Activated CD4-positive, alpha-beta T cell treated with anti-CD3 and anti-CD28 coated beads, Interleukin-2, amount 50 U/mL, for 16 hours (primary cell): ENCODE measurements around the gene PCP4L1.
"Not testable (repeated sequence)": the region's sequence is repeated elsewhere in the genome, so short reads cannot be mapped to it uniquely, and the experiment has no call there.

Experiments
- DNase-seq: peaks from one replicate; pipeline ENCODE4 v3.0.0-alpha.2; 2020

The PCP4L1 gene

DNA sequence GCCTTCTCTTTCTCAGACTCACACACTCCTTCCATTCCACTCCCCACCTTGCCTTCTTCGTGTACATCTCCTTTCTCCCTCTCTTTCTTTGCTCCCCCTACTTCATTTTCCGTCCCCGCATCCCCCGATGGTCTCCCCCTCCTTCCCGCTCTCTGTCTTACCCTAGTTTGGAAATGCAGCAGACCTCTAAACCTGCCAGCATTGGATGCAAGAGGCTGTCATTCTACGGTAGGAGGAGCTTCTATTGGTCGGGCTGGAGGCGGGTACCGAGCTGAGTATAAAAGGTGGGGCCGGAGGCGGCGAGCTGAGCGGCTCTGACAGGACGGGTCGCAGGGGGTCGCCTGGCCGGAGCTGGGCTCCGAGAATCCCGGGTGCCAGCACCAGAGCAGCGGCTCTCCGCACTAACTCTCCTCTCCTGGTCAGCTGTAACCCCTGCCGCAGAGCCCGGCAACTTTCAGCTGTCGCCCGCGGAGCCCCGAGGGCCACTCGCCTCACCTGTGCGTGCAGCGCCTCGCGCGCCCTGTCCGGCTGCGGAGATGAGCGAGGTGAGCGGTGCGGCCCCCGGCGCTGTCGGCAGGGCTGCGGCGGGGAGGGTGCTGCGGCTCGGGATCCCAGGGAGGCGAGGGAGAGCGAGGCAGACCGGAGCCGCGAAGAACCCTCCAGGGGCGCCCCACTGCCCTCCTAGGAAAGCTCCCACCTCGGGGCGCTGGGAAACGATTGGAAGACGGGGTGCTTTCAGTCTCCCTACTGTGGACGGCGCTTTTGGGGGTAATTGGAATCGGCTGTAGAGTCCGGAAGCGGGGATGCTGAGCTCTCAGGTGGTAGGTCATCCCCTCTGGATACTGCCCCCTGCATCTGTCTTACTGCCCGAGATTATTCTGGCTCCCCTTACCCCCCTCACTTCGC, at the start of gene PCP4L1:
Gene PCP4L1 (plus strand): TSS at position 307 of the 906 bp plus-strand sequence. CDS start 230 bp downstream, at position 537.
- DNase-seq, result peak; percentile 32

DNA sequence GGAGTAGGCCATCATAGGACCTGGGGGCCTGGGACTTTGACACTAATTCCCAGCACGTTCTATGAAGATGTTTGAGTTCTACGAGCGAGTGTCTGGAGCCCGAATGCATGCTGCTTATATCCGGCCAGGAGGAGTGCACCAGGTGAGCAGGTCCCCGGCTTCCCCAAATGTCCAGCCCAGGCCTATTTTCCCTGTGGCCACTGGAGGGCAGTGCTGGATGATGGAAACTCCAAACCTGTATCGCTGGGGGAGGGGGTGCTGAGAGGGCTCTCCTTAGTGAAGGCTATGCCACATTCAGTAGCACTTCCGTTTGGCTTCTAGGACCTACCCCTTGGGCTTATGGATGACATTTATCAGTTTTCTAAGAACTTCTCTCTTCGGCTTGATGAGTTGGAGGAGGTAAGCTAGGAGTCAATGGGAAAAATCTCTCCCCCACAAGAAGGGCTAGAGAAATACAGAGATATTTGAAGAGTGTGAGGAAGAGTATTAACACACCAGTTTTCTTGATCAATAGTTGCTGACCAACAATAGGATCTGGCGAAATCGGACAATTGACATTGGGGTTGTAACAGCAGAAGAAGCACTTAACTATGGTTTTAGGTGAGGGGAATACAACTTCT, 48.6 kb upstream of the PCP4L1 start:
- DNase-seq, result peak; percentile 74

DNA sequence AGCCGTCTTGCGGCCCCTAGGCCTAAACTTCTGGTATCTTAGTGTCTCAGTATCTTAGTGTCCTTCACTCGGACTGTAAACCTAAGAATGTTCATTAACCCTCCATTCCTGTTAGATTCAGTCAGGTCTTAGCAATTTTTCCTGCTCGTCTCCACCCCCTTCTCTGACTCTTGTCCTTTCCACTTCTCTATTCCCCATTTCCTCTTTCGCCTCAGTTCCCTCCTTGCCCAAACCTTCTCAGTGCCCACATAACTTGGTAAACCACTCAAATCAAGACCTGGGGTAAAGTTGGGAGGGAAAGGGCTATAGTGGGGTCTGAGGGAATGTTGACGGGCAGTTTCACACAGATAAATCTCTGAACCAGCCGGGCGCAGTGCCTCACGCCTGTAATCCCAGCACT, 44.2 kb upstream of the PCP4L1 start:
- no peak for DNase-seq

DNA sequence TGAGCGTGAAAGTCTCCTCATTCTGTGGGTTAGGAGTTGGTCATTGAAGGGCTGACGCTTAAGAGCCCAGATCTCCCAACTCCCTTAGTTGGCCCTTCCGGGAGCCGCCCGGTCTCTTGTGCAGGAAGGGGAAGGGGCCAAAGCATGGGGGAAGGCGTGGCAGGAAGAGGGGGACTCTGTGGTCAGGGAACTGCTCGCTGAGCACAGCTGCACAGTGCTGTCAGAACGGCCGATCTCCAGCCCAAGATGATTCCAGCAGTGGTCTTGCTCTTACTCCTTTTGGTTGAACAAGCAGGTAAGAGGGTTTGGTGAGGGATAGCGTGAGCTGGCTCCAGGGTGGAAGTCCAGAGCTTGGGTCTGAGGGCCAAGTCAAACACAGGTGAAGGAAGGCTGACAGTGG, 43.5 kb upstream of the PCP4L1 start, which contains the start of gene FCER1G:
Gene FCER1G (plus strand): TSS at position 220 of the 400 bp plus-strand sequence. CDS start 27 bp downstream, at position 247.
- DNase-seq, result no peak

DNA sequence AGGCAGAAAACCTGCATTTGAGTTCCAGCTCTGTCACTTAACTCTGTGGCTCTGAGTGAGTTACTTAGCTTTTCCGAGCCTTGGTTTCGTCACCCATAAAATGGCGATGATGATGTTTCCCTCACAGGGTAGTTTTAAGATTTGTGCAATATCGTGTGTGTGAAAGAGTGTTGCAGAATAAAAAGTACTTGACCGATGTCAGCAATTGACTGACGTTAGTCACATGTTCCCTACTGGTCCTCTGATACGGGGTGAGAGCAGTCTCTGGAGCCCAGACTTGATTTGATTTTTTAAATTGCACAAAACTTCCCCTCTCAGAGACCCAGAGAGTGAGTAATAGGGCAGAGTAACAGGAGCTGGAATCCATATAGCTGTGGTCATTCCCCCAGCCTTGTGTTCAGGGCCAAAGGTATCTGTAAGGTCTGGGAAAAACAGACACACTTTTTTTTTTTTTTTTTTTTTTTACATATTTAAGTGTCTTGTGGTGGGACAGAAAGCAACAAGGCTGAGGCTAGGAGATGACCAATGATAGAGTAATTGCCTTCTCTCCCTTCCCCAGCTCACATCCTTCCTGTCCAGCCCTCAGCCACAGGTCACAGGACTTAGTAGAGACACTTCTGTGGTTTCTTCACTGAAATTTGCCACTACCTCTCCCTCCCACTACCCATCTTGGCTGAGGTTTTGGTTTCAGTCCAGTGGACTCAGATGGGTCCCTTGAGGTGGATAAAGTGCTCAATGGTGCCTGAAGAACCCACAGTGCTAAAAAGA, 41.4 kb upstream of the PCP4L1 start:
- no peak for DNase-seq

DNA sequence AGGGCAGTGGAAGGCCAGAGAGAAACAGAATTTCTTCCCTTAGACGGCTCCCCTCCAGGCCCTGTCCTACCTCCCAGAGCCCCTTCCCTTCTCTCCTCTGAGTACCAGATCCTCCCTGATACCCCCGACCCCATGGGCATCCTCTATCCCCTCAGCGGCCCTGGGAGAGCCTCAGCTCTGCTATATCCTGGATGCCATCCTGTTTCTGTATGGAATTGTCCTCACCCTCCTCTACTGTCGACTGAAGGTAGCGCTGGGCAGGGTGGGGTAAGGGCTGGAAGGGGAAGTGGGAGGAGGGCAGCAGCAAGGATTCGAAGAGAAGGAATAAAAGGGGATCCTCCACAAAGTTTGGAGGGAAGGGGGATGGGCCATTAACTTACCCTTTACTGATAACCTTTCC, 40.7 kb upstream of the PCP4L1 start:
- DNase-seq, result no peak

DNA sequence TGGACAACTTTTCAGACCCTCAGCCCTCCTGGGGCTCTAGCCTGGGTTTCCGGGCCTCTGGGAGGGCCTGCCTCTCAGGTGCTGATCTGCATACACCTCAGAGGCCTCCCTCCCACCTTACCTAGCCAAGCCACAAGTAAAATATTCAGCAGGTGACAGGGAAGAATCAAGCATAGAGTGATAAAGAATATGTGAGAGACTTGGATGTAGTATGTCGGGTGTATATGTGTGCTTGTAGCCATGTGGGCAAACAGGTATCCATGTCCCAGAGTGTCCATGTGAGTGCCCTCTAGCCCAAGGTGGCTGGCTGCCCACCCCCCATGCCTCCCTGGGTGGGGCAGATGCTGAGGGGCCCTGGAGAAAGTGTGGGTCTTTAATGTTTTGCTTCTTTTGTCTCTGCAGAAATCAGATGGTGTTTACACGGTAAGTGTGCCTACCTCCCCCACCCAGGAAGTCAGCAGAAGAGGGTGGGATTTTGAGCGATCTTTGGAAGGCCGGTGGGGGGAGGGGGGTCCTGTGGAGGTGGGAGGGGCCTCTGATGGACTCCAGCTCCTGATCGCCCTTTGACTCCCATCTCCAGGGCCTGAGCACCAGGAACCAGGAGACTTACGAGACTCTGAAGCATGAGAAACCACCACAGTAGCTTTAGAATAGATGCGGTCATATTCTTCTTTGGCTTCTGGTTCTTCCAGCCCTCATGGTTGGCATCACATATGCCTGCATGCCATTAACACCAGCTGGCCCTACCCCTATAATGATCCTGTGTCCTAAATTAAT, 40.1 kb upstream of the PCP4L1 start:
- DNase-seq, result no peak

DNA sequence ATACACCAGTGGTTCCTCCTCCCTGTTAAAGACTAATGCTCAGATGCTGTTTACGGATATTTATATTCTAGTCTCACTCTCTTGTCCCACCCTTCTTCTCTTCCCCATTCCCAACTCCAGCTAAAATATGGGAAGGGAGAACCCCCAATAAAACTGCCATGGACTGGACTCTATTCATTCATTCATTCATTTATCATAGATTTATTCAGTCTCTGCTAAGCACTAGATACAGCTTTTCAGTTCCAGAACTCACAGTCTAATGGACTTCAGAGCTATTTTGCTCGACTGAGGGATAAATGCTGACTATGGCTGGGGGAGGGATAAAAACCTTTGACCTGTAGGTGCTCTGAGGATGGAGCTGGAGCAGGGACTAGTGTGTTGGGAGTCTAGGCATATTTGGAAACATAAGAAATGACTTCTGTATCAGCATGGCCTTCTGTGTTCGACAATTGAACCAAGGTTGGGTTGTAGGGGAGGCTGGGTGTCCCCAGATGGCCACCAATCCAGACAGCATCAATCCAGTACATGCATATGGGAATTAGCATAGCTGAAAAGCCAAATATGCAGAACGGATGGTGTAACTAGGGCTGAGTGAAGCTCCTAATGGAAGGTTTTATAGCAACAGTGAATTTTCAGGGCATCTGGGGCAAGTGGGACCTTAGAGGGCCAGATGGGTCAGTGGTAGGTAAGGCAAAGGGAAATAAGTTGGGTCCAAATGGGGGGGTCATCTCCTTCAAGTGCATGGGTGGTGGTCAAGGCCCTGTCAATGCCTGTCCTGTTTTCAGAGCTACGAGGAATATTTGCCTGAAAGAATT, 39.3 kb upstream of the PCP4L1 start:
- DNase-seq, result no peak

DNA sequence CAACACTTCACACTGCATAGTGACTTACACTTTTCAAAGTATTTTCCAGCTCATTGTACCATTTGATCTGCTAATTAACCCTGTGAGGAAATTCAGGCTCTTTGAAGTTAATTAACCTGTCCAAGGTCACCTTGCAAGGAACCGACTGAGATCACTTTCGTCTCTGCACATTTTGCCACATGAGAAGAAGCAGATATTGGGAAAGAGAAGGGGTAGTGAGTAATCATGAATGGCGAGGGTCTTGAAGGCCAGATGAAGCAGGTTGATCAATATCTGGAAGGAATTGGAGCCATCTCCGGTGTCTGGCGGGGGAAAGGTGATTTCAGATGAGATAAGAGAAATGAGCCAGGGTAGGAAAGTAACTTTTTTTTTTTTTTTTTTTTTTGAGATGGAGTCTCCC, 38.5 kb upstream of the PCP4L1 start:
- DNase-seq, result no peak

GRCh38 chr1:161222175-161223019, 36.1 kb upstream of the PCP4L1 start:
- no peak for DNase-seq

GRCh38 chr1:161223805-161224694, 34.5 kb upstream of the PCP4L1 start:
- DNase-seq, result no peak

DNA sequence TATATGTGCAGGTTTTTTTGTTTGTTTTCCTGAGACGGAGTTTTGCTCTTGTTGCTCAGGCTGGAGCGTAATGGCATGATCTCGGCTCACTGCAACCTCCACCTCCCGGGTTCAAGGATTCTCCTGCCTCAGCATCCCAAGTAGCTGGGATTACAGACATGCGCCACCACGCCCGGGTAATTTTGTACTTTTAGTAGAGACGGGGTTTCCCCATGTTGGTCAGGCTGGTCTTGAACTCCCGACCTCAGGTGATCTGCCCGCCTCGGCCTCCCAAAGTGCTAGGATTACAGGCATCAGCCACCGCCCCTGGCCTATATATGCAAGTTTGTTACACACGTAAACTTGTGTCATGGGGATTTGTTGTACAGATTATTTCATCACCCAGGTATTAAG, 33.9 kb upstream of the PCP4L1 start:
- DNase-seq, result not testable (repeated sequence)

- no peak for DNase-seq
Observed at GRCh38 chr1:161225178-161225533, 33.4 kb upstream of the PCP4L1 start.

DNA sequence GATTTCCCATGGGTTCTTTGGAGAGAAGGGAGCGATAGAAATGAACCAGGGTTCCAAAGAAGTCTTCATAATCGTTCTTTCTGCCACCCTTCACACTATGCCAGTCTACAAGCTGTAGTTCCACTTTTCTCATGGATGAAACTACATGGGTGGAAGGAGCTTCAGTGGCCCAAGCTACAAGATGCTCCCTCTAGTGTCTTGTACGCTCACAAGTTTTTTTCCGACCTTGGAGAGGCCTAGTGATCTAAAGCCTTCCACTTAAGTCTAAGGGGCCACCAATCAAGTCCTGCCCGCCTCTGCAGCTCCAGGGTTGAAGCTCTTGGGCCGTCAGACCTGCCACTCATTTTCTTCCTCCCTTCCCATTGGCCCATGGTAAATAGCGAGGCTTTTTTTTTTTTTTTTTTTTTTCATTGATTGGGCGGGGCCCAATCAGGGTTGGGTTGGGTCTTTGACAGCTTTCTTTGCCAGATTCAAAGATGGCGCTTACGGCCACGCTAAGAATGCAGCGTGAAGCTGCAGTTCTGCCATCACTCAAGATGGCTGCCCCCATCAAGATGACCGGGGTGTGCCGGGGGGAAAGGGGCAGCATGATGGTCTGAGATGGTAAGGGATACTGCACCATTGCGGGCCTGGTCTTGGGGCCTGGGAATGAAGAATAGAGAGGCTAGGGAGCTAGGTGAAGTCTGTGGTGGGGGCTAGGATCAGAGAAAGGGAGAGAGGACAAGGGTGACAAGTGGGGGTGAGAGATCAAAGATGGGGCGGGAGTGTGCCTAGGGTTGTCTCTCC, 32.8 kb upstream of the PCP4L1 start, which contains the start of gene TOMM40L:
Gene TOMM40L (plus strand): TSS at position 527 of the 786 bp plus-strand sequence. CDS start 430 bp downstream, outside the sequence.
- peak; percentile 97 for DNase-seq

GRCh38 chr1:161226320-161226711, 32.2 kb upstream of the PCP4L1 start:
- DNase-seq, result no peak

- DNase-seq, result no peak
Observed at GRCh38 chr1:161226759-161227158, 31.8 kb upstream of the PCP4L1 start.

DNA sequence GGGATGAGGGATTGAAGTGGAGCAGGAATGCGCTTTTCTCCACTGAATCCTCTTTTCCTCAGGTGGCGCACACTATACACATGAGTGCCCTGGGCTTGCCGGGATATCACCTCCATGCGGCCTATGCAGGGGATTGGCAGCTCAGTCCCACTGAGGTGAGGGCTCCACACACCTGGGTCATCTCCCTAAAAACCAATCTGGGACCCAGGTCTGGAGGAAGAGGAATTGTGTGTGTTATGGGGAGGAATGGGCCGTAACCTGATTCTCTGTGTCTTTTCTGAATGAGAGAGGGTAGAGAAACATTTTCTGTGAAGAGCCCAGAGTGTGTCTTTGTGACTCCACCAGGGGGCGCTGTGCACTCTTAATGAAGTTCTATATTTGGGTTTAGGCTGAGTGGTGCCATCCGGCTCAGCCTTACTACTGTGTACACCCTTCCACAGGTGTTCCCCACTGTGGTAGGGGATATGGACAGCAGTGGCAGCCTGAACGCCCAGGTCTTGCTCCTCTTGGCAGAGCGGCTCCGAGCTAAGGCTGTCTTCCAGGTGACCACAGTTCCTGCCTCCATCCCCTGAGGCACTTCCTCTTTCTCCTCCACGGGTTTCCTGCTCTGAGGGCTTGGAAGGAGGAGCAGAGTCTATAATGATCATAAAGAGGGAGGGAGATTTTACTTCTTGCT, 31.2 kb upstream of the PCP4L1 start:
- peak; percentile 87 for DNase-seq

GRCh38 chr1:161228032-161228431, 30.5 kb upstream of the PCP4L1 start:
- DNase-seq, result no peak
